ENCODE data around the gene SYT1. TPM values are rescaled to one million over a fixed set of nuclear protein-coding genes. Genes with fewer than 3 reads are reported as not detected.

Gene SYT1
- total RNA-seq, 2 donors from 2014 or later = 2.0 to 2.6 TPM

GRCh38 chr12:78961171-78961570 lies 96.6 kb downstream of the SYT1 start:
- intact Hi-C loops (cut with DNase I) = no loop called here
- no peak for DNase-seq (ENCODE audit: low spot score)

GRCh38 chr12:78963439-78964227 lies 99.1 kb downstream of the SYT1 start:
- DNase-seq (ENCODE audit: low spot score) = no peak
- intact Hi-C loops (cut with DNase I) = no loop called here

DNA sequence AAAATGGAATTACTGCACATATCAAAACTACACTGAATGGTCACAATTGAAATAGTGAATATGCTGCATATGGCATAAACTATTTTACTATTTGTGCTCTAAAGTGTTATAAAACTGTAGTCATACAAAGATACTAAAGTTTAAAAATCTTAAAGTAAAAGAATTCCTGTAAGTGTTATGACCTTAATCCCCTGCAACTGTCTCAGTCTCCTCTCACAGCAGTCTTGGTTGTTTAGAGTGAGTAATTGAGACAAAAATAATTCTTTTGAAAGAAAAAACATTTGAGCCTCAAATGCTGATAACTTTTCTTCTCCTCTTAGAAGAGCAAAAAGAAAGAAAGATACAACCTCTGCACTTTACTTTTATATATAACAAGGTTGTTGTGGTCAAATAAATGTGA lies 99.9 kb downstream of the SYT1 start:
- intact Hi-C loops (cut with DNase I) = no loop called here
- no peak for DNase-seq (ENCODE audit: low spot score)

- intact Hi-C loops (cut with DNase I) = no loop called here
- no peak for DNase-seq (ENCODE audit: low spot score)
Measured at GRCh38 chr12:78966062-78966461, 101.5 kb downstream of the SYT1 start.

DNA sequence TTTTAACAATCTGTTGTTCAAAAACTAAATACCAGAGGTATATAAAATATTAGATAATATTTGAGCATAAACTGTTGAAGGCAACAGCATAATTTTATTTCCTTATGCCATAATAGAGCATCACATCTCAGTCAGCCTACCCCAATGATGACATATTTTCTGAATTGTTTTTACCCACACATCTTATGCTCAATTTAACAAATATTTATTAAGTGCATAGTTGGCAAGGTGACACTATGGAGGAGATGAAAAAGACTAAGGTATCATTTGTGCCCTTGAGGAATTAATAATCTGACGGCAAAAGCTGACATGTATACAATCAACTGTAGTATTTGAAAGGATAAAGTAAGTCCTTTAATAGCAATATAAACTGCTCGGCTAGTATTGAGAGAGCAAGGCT lies 102.4 kb downstream of the SYT1 start:
- no peak for DNase-seq (ENCODE audit: low spot score)
- intact Hi-C loops (cut with DNase I) = no loop called here

GRCh38 chr12:78968226-78968625 lies 103.7 kb downstream of the SYT1 start:
- DNase-seq (ENCODE audit: low spot score) = no peak
- intact Hi-C loops (cut with DNase I) = no loop called here

- no peak for DNase-seq (ENCODE audit: low spot score)
- intact Hi-C loops (cut with DNase I) = no loop called here
Measured at GRCh38 chr12:78970041-78970440, 105.5 kb downstream of the SYT1 start.

- DNase-seq (ENCODE audit: low spot score) = no peak
- intact Hi-C loops (cut with DNase I) = no loop called here
Measured at GRCh38 chr12:78977304-78977867, 112.8 kb downstream of the SYT1 start.

- DNase-seq (ENCODE audit: low spot score) = no peak
- intact Hi-C loops (cut with DNase I) = no loop called here
Measured at GRCh38 chr12:78994168-78994791, 129.7 kb downstream of the SYT1 start.

DNA sequence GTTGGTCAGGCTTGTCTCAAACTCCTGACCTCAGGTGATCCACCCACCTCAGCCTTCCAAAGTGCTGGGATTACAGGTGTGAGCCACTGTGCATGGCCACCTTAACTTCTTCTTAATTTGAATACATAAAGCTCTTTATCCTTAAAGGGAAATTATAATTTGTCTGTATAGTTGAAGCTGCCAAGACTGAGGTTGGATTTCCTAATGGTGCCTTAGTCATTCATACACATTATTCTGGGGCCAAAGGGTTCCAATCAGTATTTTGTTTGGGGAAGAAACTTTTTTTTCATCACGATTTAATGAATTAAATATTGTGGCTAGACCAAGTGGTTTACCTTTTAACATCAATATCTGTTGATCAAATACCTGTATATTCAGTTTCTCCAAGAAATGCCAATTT lies 135.9 kb downstream of the SYT1 start:
- intact Hi-C loops (cut with DNase I) = no loop called here
- DNase-seq (ENCODE audit: low spot score) = no peak

GRCh38 chr12:79001404-79001803 lies 136.8 kb downstream of the SYT1 start:
- intact Hi-C loops (cut with DNase I) = no loop called here

GRCh38 chr12:79006306-79006705 lies 141.7 kb downstream of the SYT1 start:
- intact Hi-C loops (cut with DNase I) = no loop called here
- DNase-seq (ENCODE audit: low spot score) = no peak

More at GRCh38 chr12:79001404-79001803, 136.8 kb downstream of the SYT1 start:
- DNase-seq (ENCODE audit: low spot score) = no peak

- no peak for DNase-seq (ENCODE audit: low spot score)
- intact Hi-C loops (cut with DNase I) = no loop called here
Measured at GRCh38 chr12:79008591-79008990, 144.0 kb downstream of the SYT1 start.

DNA sequence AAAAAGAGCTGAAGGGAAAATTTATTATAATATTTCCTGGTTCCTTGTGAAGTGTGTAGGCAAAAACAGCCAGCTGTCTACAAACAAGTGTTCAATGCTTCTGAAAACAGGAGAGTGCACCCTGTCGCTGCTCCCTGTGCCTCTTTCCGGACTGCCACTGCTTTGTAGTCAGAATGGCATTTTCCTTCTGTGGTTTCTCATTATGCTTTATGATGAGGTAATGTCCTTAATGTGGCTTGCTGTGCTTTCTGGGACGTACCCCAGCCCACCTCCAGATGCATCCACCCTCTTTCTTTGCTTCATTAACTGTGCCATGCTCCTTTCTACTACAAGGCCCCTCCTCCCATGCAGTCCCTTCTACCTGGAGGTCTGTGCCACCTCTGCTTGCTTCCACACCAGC lies 148.1 kb downstream of the SYT1 start:
- no peak for DNase-seq (ENCODE audit: low spot score)
- intact Hi-C loops (cut with DNase I) = no loop called here

- DNase-seq (ENCODE audit: low spot score) = no peak
- intact Hi-C loops (cut with DNase I) = no loop called here
Measured at GRCh38 chr12:79016181-79016580, 151.6 kb downstream of the SYT1 start.

DNA sequence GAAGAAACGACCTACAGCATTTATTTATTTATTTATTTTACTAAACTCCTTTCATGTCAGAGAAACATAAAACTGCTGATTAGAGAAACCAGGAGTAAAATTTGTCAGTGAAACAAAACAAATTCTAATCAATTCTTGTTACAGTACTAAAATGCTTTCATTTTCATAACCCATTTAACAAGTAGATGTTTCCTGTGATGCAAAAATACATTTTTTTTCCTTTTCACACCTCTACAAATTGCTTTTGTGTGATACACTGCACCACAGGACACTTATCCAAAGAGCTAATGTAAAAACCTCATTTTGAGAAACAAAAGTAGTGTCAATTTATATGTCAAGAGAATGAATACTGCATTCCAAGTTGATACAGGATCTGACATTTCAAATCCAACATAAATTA lies 155.1 kb downstream of the SYT1 start:
- intact Hi-C loops (cut with DNase I) = no loop called here
- no peak for DNase-seq (ENCODE audit: low spot score)

- intact Hi-C loops (cut with DNase I) = no loop called here
- DNase-seq (ENCODE audit: low spot score) = no peak
Measured at GRCh38 chr12:79020106-79020505, 155.5 kb downstream of the SYT1 start.

- DNase-seq (ENCODE audit: low spot score) = no peak
- intact Hi-C loops (cut with DNase I) = no loop called here
Measured at GRCh38 chr12:79021021-79021420, 156.4 kb downstream of the SYT1 start.

DNA sequence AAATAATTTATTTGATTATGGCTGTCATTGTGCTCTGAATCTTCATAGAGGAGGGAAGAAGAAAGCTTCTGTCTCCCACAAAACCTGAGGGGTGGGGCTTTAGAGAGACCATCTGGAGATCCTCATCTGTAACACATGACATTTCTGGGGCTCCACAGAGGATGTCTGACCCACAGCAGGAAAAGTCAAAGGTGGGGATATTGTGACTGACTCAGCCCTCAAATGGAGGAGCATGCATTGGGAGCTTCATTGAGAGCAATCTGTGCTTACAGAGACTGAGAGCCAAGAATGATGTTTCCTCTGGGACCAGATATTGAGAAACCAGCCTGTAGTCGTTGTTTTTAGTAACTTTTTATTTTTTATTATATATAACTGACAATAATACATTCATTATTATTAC lies 158.7 kb downstream of the SYT1 start:
- intact Hi-C loops (cut with DNase I) = no loop called here
- DNase-seq (ENCODE audit: low spot score) = no peak

- DNase-seq (ENCODE audit: low spot score) = no peak
- intact Hi-C loops (cut with DNase I) = no loop called here
Measured at GRCh38 chr12:79023784-79024183, 159.2 kb downstream of the SYT1 start.

GRCh38 chr12:79033788-79034187 lies 169.2 kb downstream of the SYT1 start:
- no peak for DNase-seq (ENCODE audit: low spot score)
- intact Hi-C loops (cut with DNase I) = no loop called here

Measured in posterior vena cava (tissue), 2 donors.